NCI-H2029 (cell line): ENCODE results near the gene ELAVL1.

ENCODE experiments used
- DNase-seq: peaks from one replicate; lab custom pipeline; 2025; lab: John Stamatoyannopoulos, UW

The ELAVL1 gene

GRCh38 chr19:7910321-7911161 lies 94.9 kb downstream of the ELAVL1 start:
- DNase-seq, result no peak

GRCh38 chr19:7909471-7910067 lies 95.9 kb downstream of the ELAVL1 start:
- no peak for DNase-seq

GRCh38 chr19:7908742-7909461 lies 96.5 kb downstream of the ELAVL1 start:
- no peak for DNase-seq
